HepG2 (cell line): ENCODE data around the gene BRAP. TPM values are rescaled to one million over a fixed set of nuclear protein-coding genes. Genes with fewer than 3 reads are reported as not detected.
"Not testable (repeated sequence)": the region's sequence is repeated elsewhere in the genome, so short reads cannot be mapped to it uniquely, and the experiment has no call there.

Experiments used
- ATAC-seq: fragments of 200-7000 bp; cut with Tn5 transposase; 3 replicates; pipeline ENCODE4 v1.9.1; 2020; ENCODE audit warnings: mild to moderate bottlenecking, moderate library complexity
- BruUV-seq: library from RNA; stranded (reverse); fragments of 400-500 nt; replicated peaks from 2 replicates; lab custom pipeline; 2021; lab: Mats Ljungman, UMichigan
- CTCF ChIA-PET: fragments of 300-600 bp; formaldehyde crosslinking; extraction: SDS; loops from one replicate; lab custom pipeline; 2021; ENCODE audit warnings: low total read pairs, inconsistent platforms, low intra/inter-chr PET ratio; lab: Yijun Ruan, JAX
- POLR2A ChIA-PET: fragments of 350-600 bp; sonication (Branson Sonifier 250); formaldehyde crosslinking; loops from one replicate; lab custom pipeline; 2020; ENCODE audit warnings: antibody characterized with exemption, inconsistent platforms; lab: Yijun Ruan, JAX
- DNase-seq: peaks from one replicate; pipeline ENCODE4 v3.0.0-alpha.2; 2015; ENCODE audit warnings: low spot score
- FAIRE-seq: peaks from 3 replicates; lab custom pipeline; 2011; peaks lifted over from hg19 to GRCh38; lab: Jason Lieb, UNC
- H2AFZ ChIP-seq: one replicate; pipeline ENCODE4 v1.6.1; 2011; ENCODE audit warnings: low read length, inconsistent platforms
- H3K27ac ChIP-seq: fragments of 300-600 bp; 3 replicates; pipeline ENCODE4 v1.8.0; 2011; ENCODE audit warnings: mixed run types, mild to moderate bottlenecking, mixed read lengths, low read length, inconsistent platforms; ENCODE audit not compliant: insufficient read depth; ENCODE audit errors: extremely low read length
- H3K27me3 ChIP-seq, 2 experiments: fragments of 200-600 bp in 1 of 2; 2 replicates in 1 of 2; 3 replicates in 1 of 2; pipeline versions ENCODE4 v1.6.0 to v1.8.0; 2011; ENCODE audit warnings: low read length in 2 of 2, mild to moderate bottlenecking in 2 of 2, moderate library complexity in 2 of 2, inconsistent platforms in 1 of 2; ENCODE audit not compliant: insufficient read depth in 2 of 2, control insufficient read depth in 1 of 2
- H3K36me3 ChIP-seq, 2 experiments: fragments of 200-600 bp in 1 of 2; replicated peaks in 1 of 2; 2 replicates in 1 of 2; 3 replicates in 1 of 2; pipeline versions ENCODE4 v1.5.1 to v1.8.0; 2011; ENCODE audit warnings: low read length in 2 of 2, inconsistent platforms in 1 of 2; ENCODE audit not compliant: insufficient read depth in 2 of 2, control insufficient read depth in 1 of 2
- H3K4me1 ChIP-seq: 2 replicates; pipeline ENCODE4 v1.5.1; 2012; ENCODE audit warnings: low read length, inconsistent platforms; ENCODE audit not compliant: insufficient read depth
- H3K4me2 ChIP-seq: 2 replicates; pipeline ENCODE4 v1.6.0; 2011; ENCODE audit warnings: low read depth, low read length, inconsistent platforms
- H3K4me3 ChIP-seq, 3 experiments: fragments of 200-600 bp in 1 of 3; sonication (generic), shearing (Covaris generic) in 1 of 3; replicated peaks in 1 of 3; 2 replicates each; pipeline ENCODE4 v1.5.1; 2011 to 2016; ENCODE audit warnings: low read length in 3 of 3, inconsistent platforms in 2 of 3, low read depth in 2 of 3, mild to moderate bottlenecking in 2 of 3, control low read depth in 1 of 3, mixed read lengths in 1 of 3; ENCODE audit not compliant: insufficient read depth in 1 of 3
- H3K79me2 ChIP-seq: one replicate; pipeline ENCODE4 v1.6.1; 2011; ENCODE audit warnings: low read length, inconsistent platforms; ENCODE audit not compliant: insufficient read depth
- H3K9ac ChIP-seq: 2 replicates; pipeline ENCODE4 v1.6.0; 2011; ENCODE audit warnings: mild to moderate bottlenecking, low read depth, low read length, inconsistent platforms; ENCODE audit not compliant: insufficient read depth
- H3K9me3 ChIP-seq: 2 replicates; pipeline ENCODE4 v1.5.1; 2012; ENCODE audit warnings: mild to moderate bottlenecking, low read length
- H4K20me1 ChIP-seq: 2 replicates; pipeline ENCODE4 v1.6.0; 2011; ENCODE audit warnings: inconsistent platforms, mild to moderate bottlenecking, low read length, moderate library complexity; ENCODE audit not compliant: insufficient read depth
- ARNT ChIP-seq: fragments of 450-650 bp; IDR thresholded peaks from 2 replicates; pipeline ENCODE4 v1.6.1; 2017
- ELF3 ChIP-seq: IDR thresholded peaks from 2 replicates; pipeline ENCODE4 v1.6.1; 2016; ENCODE audit warnings: missing genetic modification reagents, missing compliant biosample characterization
- ETV5 ChIP-seq: IDR thresholded peaks from 2 replicates; pipeline ENCODE4 v1.6.1; 2018; ENCODE audit warnings: missing biosample characterization, missing genetic modification reagents, inconsistent platforms, borderline replicate concordance
- HOXD1 ChIP-seq: sonication (generic); formaldehyde crosslinking; IDR thresholded peaks from 2 replicates; pipeline ENCODE4 v1.5.0; 2020; ENCODE audit warnings: missing genetic modification reagents
- KDM5B ChIP-seq: sonication (generic); formaldehyde crosslinking; IDR thresholded peaks from 2 replicates; pipeline ENCODE4 v1.4.0; 2020; ENCODE audit warnings: missing genetic modification reagents, mild to moderate bottlenecking, borderline replicate concordance
- MTF2 ChIP-seq: sonication (generic); formaldehyde crosslinking; IDR thresholded peaks from 2 replicates; pipeline ENCODE4 v1.5.0; 2020; ENCODE audit warnings: missing genetic modification reagents, borderline replicate concordance
- PHF5A ChIP-seq: IDR thresholded peaks from one replicate; pipeline ENCODE4 v1.6.1; 2018; ENCODE audit warnings: low read depth, missing genetic modification reagents; ENCODE audit not compliant: unreplicated experiment
- SOX6 ChIP-seq, 2 experiments: fragments of 450-650 bp in 1 of 2; sonication (generic) in 1 of 2; formaldehyde crosslinking in 1 of 2; IDR thresholded peaks; 2 replicates each; pipeline versions ENCODE4 v1.4.0 to v1.6.1; 2017 to 2020; ENCODE audit warnings: antibody characterized with exemption in 1 of 2, mild to moderate bottlenecking in 1 of 2, missing genetic modification reagents in 1 of 2
- TAF15 ChIP-seq: fragments of 200-400 bp; formaldehyde crosslinking; IDR thresholded peaks from one replicate; pipeline ENCODE4 v1.6.1; 2018; ENCODE audit warnings: mild to moderate bottlenecking, low read depth, low read length; ENCODE audit not compliant: poor library complexity, severe bottlenecking
- TCF7 ChIP-seq: sonication (generic); IDR thresholded peaks from 2 replicates; pipeline ENCODE4 v1.6.1; 2016; ENCODE audit warnings: antibody characterized with exemption, low read depth
- TCF7L2 ChIP-seq: IDR thresholded peaks from 2 replicates; pipeline ENCODE4 v1.6.1; 2011; ENCODE audit warnings: mild to moderate bottlenecking, low read depth, low read length, moderate library complexity
- YY1 ChIP-seq: IDR thresholded peaks from 2 replicates; pipeline ENCODE4 v1.6.1; 2011; ENCODE audit warnings: low read length, low read depth, moderate library complexity, mild to moderate bottlenecking; ENCODE audit not compliant: insufficient read depth, insufficient replicate concordance
- ZGPAT ChIP-seq: IDR thresholded peaks from 2 replicates; pipeline ENCODE4 v1.6.1; 2016; ENCODE audit warnings: mild to moderate bottlenecking
- ZMYM2 ChIP-seq: sonication (generic); formaldehyde crosslinking; IDR thresholded peaks from 2 replicates; pipeline ENCODE4 v1.8.0; 2022; ENCODE audit warnings: mild to moderate bottlenecking, missing genetic modification reagents
- ZNF430 ChIP-seq: sonication (generic); formaldehyde crosslinking; IDR thresholded peaks from 2 replicates; pipeline ENCODE4 v1.9.0; 2021; ENCODE audit warnings: mild to moderate bottlenecking, missing genetic modification reagents
- ZNF614 ChIP-seq: IDR thresholded peaks from 2 replicates; pipeline ENCODE4 v1.6.1; 2018; ENCODE audit warnings: missing biosample characterization, missing genetic modification reagents, inconsistent platforms, borderline replicate concordance
- ZNF660 ChIP-seq: sonication (generic); formaldehyde crosslinking; IDR thresholded peaks from 2 replicates; pipeline ENCODE4 v1.5.1; 2020; ENCODE audit warnings: mild to moderate bottlenecking, low read depth, missing genetic modification reagents, borderline replicate concordance
- WGBS: methylation state at CpG from one replicate; pipeline ENCODE4 v1.1.6; 2017; ENCODE audit warnings: low lambda C conversion rate; 5-methylcytosine and 5-hydroxymethylcytosine counted together
- in situ Hi-C: cut with HindIII; loops from 2 replicates; pipeline ENCODE4 v1.10.0; 2017; ENCODE audit warnings: low pct_unique_long_range_greater_than_20kb; ENCODE audit not compliant: extremely low pct_ligation_motif_present
- intact Hi-C: fragments of 100-400 bp; cut with micrococcal nuclease; formaldehyde crosslinking; loops from one replicate; pipeline ENCODE4 v1.10.0; 2022; ENCODE audit not compliant: unreplicated experiment
- polyA plus RNA-seq, 8 experiments: library from polyadenylated mRNA; depleted of rRNA in 3 of 8; stranded (reverse) in 7 of 8; unstranded in 1 of 8; fragments of >200 nt; fragmentation: Illumina TruSeq in 4 of 8; extraction: Trizol in 4 of 8; gene quantifications; 2 replicates each; pipeline versions ENCODE4 v1.2.1 to v1.2.3, GENCODE V29; 2011 to 2016; ENCODE audit warnings: low read depth in 4 of 8, missing spikeins in 1 of 8, mixed read lengths in 1 of 8; ENCODE audit not compliant: insufficient read depth in 1 of 8
- total RNA-seq, 5 experiments: library from RNA; depleted of rRNA; stranded (reverse); fragments of >200 nt; fragmentation: Illumina TruSeq; extraction: Trizol; gene quantifications; 2 replicates each; pipeline ENCODE4 v1.2.3, GENCODE V29; 2016; ENCODE audit warnings: low read depth in 1 of 5
- TF ChIP-seq, protein P1 (sequence below): sonication (generic); formaldehyde crosslinking; IDR thresholded peaks from 2 replicates; pipeline ENCODE4 v1.4.0; 2020; ENCODE audit warnings: missing genetic modification reagents

Gene BRAP
- total and polyA plus RNA-seq, 2 of the 13 experiments (the other 11 are each of a cell fraction or from before 2014, with no cell fraction given): 8.1 to 15.4 TPM

- H3K4me3 ChIP-seq, FAIRE-seq: not testable (repeated sequence)
- WGBS: 94% methylated on average over 10 of the region's 10 CpGs
These were observed 67.9 kb downstream of the BRAP start for GRCh38 chr12:111617841-111618240.

DNA sequence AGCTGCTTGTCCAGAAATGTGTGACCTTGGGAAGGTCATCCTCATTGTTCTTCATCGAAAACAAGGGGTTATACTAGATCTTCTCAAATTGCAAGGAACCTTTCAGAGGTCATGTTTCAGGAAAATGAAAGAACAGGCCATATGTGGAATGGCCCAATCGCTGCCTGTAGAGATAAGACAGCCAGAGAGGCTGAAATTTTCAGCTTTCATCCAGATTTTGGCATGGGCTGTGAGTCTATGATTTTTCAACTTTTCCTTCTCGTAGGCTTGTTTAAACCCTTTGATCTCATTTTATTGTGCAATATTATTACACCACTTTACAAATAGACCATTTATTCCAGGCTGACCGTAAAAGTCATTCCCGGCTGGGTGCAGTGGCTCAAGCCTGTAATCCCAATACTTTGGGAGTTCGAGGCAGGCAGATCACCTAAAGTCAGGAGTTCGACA, 69.6 kb downstream of the BRAP start:
- DNase-seq (peak; percentile 67), FAIRE-seq (peak; percentile 76), ATAC-seq (peak; percentile 76)
- Histone ChIP-seq H2AFZ (no peak overlapping the region), H3K9ac (no peak overlapping the region), H3K79me2 (no peaks in the 10 kb centered on the region), H4K20me1 (no peaks in the 10 kb centered on the region), H3K27me3 (no peaks in the 10 kb centered on the region), H3K4me3 (peak overlapping the region in 1 of 3 experiments; percentile 1; a peak in 1 of 6 replicates), H3K9me3 (no peaks in the 10 kb centered on the region), H3K27ac (peak overlapping the region; percentile 22), H3K36me3 (no peaks in the 10 kb centered on the region), H3K4me1 (peaks cover 12% of the 10 kb centered on the region), H3K4me2 (peak overlapping the region; percentile 25)
- in situ Hi-C loops: no loop called here
- POLR2A ChIA-PET: no interaction called here
- intact Hi-C loops: no loop called here
- WGBS: 10% methylated on average over 7 of the region's 7 CpGs
- BruUV-seq: no TSS peak
- CTCF ChIA-PET: no interaction called here
- TF ChIP-seq ETV5 (CRISPR knock-in tag) (no peak), ZGPAT (CRISPR knock-in tag) (0 out of 2 replicates have a peak, but pooled peaks have one; percentile 22), KDM5B (CRISPR knock-in tag) (no peak), MTF2 (no peak), TCF7L2 (peak; percentile 42; the same call in 1 of the 2 replicates), ZNF614 (no peak), ZNF660 (CRISPR knock-in tag) (no peak), ZMYM2 (CRISPR knock-in tag) (0 out of 2 replicates have a peak, but pooled peaks have one; percentile 23), YY1 (no peak), ZNF430 (CRISPR knock-in tag) (0 out of 2 replicates have a peak, but pooled peaks have one; percentile 21), SOX6 (IDR thresholded peaks at IDR 0.05) (no peak), SOX6 (CRISPR knock-in tag; IDR thresholded peaks at IDR 0.05) (peak; percentile 19; the same call in 1 of the 2 replicates), TCF7 (peak; percentile 43; the same call in 1 of the 2 replicates), PHF5A (no peak), TAF15 (no peak), ARNT (no peak), HOXD1 (CRISPR knock-in tag) (no peak), ELF3 (CRISPR knock-in tag) (0 out of 2 replicates have a peak, but pooled peaks have one; percentile 15)
- TF ChIP-seq, protein P1, sequence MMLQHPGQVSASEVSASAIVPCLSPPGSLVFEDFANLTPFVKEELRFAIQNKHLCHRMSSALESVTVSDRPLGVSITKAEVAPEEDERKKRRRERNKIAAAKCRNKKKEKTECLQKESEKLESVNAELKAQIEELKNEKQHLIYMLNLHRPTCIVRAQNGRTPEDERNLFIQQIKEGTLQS: no peak

More at GRCh38 chr12:111617841-111618240, 67.9 kb downstream of the BRAP start:
- H3K9me3 ChIP-seq, H3K36me3 ChIP-seq, H3K27ac ChIP-seq, CTCF ChIA-PET, H3K4me2 ChIP-seq, BruUV-seq, ATAC-seq, intact Hi-C loops, H3K9ac ChIP-seq, in situ Hi-C loops, DNase-seq, H3K79me2 ChIP-seq, H4K20me1 ChIP-seq, POLR2A ChIA-PET, H2AFZ ChIP-seq, H3K27me3 ChIP-seq: not testable (repeated sequence)
- H3K4me1 ChIP-seq: peaks cover 12% of the 10 kb centered on the region
